Body of pancreas (tissue), 4 donors: Measurements from ENCODE around the gene POLR2H.

ENCODE experiments used
- POLR2A ChIP-seq, 3 donors: fragments of 450-650 bp; IDR thresholded peaks; one replicate each; pipeline ENCODE4 v1.6.1; 2016; ENCODE audit warnings: antibody characterized with exemption in 3 of 3, mild to moderate bottlenecking in 2 of 3
- TF ChIP-seq, protein P1 (sequence below), 7 experiments: fragments of 450-650 bp in 4 of 7; fragments of 200-600 bp in 3 of 7; sonication (generic) in 3 of 7; IDR thresholded peaks; one replicate each; pipeline ENCODE4 v1.5.1; 2016 to 2019; ENCODE audit warnings: antibody characterized with exemption in 7 of 7

DNA sequence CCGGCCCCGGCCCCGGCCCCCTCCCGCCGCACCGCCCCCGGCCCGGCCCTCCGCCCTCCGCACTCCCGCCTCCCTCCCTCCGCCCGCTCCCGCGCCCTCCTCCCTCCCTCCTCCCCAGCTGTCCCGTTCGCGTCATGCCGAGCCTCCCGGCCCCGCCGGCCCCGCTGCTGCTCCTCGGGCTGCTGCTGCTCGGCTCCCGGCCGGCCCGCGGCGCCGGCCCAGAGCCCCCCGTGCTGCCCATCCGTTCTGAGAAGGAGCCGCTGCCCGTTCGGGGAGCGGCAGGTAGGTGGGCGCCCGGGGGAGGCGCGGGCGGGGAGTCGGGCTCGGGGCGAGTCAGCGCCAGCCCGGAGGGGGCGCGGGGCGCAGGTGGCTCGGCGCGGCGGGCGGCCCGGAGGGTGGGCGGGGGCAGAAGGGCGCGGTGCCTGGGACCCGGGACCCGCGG lies 18.7 kb downstream of the POLR2H start:
- TF ChIP-seq, protein P1, sequence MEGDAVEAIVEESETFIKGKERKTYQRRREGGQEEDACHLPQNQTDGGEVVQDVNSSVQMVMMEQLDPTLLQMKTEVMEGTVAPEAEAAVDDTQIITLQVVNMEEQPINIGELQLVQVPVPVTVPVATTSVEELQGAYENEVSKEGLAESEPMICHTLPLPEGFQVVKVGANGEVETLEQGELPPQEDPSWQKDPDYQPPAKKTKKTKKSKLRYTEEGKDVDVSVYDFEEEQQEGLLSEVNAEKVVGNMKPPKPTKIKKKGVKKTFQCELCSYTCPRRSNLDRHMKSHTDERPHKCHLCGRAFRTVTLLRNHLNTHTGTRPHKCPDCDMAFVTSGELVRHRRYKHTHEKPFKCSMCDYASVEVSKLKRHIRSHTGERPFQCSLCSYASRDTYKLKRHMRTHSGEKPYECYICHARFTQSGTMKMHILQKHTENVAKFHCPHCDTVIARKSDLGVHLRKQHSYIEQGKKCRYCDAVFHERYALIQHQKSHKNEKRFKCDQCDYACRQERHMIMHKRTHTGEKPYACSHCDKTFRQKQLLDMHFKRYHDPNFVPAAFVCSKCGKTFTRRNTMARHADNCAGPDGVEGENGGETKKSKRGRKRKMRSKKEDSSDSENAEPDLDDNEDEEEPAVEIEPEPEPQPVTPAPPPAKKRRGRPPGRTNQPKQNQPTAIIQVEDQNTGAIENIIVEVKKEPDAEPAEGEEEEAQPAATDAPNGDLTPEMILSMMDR (IDR thresholded peaks at IDR 0.05), result no peak
- TF ChIP-seq POLR2A (IDR thresholded peaks at IDR 0.05), result no peak
